GM18907 (cell line): ENCODE results near the gene TTLL8.

Source experiments
- ATAC-seq: cut with Tn5 transposase; IDR thresholded peaks from one replicate; pipeline ENCODE4 v1.9.1; 2021; ENCODE audit warnings: mild to moderate bottlenecking, moderate library complexity; ENCODE audit not compliant: unreplicated experiment

The TTLL8 gene

GRCh38 chr22:50062509-50063135 lies 4.5 kb upstream of the TTLL8 start:
- ATAC-seq = no peak

GRCh38 chr22:50061824-50062355 lies 3.8 kb upstream of the TTLL8 start:
- ATAC-seq = no peak

- no peak for ATAC-seq
These were observed 3.2 kb upstream of the TTLL8 start for GRCh38 chr22:50061141-50061823.

GRCh38 chr22:50060441-50061140 lies 2.5 kb upstream of the TTLL8 start:
- ATAC-seq = no peak

- ATAC-seq = no peak
These were observed 1.8 kb upstream of the TTLL8 start for GRCh38 chr22:50059881-50060262.

- no peak for ATAC-seq
These were observed 1.1 kb upstream of the TTLL8 start for GRCh38 chr22:50058906-50059880.

- no peak for ATAC-seq
These were observed 629 bp downstream of the TTLL8 start for GRCh38 chr22:50057278-50058060.

- ATAC-seq = no peak
These were observed 1.7 kb downstream of the TTLL8 start for GRCh38 chr22:50056214-50056972.

GRCh38 chr22:50053861-50054260 lies 4.2 kb downstream of the TTLL8 start:
- ATAC-seq = no peak

GRCh38 chr22:50051930-50052329 lies 6.2 kb downstream of the TTLL8 start:
- ATAC-seq = no peak

- ATAC-seq = no peak
These were observed 8.6 kb downstream of the TTLL8 start for GRCh38 chr22:50049299-50050195.

- ATAC-seq = no peak
These were observed 9.3 kb downstream of the TTLL8 start for GRCh38 chr22:50048836-50049235.

GRCh38 chr22:50048061-50048765 lies 9.9 kb downstream of the TTLL8 start:
- no peak for ATAC-seq

GRCh38 chr22:50047346-50047745 lies 10.8 kb downstream of the TTLL8 start:
- no peak for ATAC-seq

GRCh38 chr22:50046481-50047245 lies 11.4 kb downstream of the TTLL8 start:
- no peak for ATAC-seq

GRCh38 chr22:50046019-50046415 lies 12.1 kb downstream of the TTLL8 start:
- ATAC-seq = no peak
